ENCODE measurements around the gene POLD2. TPM values are rescaled to one million over a fixed set of nuclear protein-coding genes. Genes with fewer than 3 reads are reported as not detected.

The POLD2 gene
- total RNA-seq, 1 donor from 2014 or later, result 78.0 TPM

GRCh38 chr7:44158873-44159631 lies 35.7 kb upstream of the POLD2 start:
- intact Hi-C loops (cut with micrococcal nuclease), result no loop called here
- Histone ChIP-seq H3K27me3 (ENCODE audit: low read depth) (no peaks in the 10 kb centered on the region), H3K4me1 (peaks cover 13% of the 10 kb centered on the region), H3K27ac (replicated peaks) (no peak overlapping the region), H3K9me3 (replicated peaks) (no peaks in the 10 kb centered on the region), H3K36me3 (no peaks in the 10 kb centered on the region), H3K4me3 (no peak overlapping the region)
- DNase-seq, result no peak
- TF ChIP-seq CTCF (IDR thresholded peaks at IDR 0.05; ENCODE audit: borderline replicate concordance), result no peak

- intact Hi-C loops (cut with micrococcal nuclease), result no loop called here
- H3K9me3 ChIP-seq (replicated peaks), result no peaks in the 10 kb centered on the region
- DNase-seq, result no peak
- no peak overlapping the region for H3K27ac ChIP-seq (replicated peaks)
- H3K4me1 ChIP-seq, result peaks cover 13% of the 10 kb centered on the region
- no peaks in the 10 kb centered on the region for H3K27me3 ChIP-seq (ENCODE audit: low read depth)
- H3K4me3 ChIP-seq, result no peak overlapping the region
- no peak for TF ChIP-seq CTCF (IDR thresholded peaks at IDR 0.05; ENCODE audit: borderline replicate concordance)
- no peaks in the 10 kb centered on the region for H3K36me3 ChIP-seq
These were observed 34.9 kb upstream of the POLD2 start for GRCh38 chr7:44158096-44158872.

- intact Hi-C loops (cut with micrococcal nuclease), result no loop called here
- no peaks in the 10 kb centered on the region for H3K27me3 ChIP-seq (ENCODE audit: low read depth)
- no peak overlapping the region for H3K27ac ChIP-seq (replicated peaks)
- DNase-seq, result no peak
- TF ChIP-seq CTCF (IDR thresholded peaks at IDR 0.05; ENCODE audit: borderline replicate concordance), result no peak
- no peaks in the 10 kb centered on the region for H3K36me3 ChIP-seq
- H3K9me3 ChIP-seq (replicated peaks), result no peaks in the 10 kb centered on the region
- no peak overlapping the region for H3K4me3 ChIP-seq
- peaks cover 13% of the 10 kb centered on the region for H3K4me1 ChIP-seq
These were observed 34.0 kb upstream of the POLD2 start for GRCh38 chr7:44157116-44158080.

GRCh38 chr7:44156453-44157010 lies 33.2 kb upstream of the POLD2 start:
- no peaks in the 10 kb centered on the region for H3K27me3 ChIP-seq (ENCODE audit: low read depth)
- no peak for TF ChIP-seq CTCF (IDR thresholded peaks at IDR 0.05; ENCODE audit: borderline replicate concordance)
- no peak for DNase-seq
- H3K36me3 ChIP-seq, result no peaks in the 10 kb centered on the region
- no peak overlapping the region for H3K4me3 ChIP-seq
- H3K27ac ChIP-seq (replicated peaks), result no peak overlapping the region
- intact Hi-C loops (cut with micrococcal nuclease), result no loop called here
- H3K4me1 ChIP-seq, result peaks cover 13% of the 10 kb centered on the region
- no peaks in the 10 kb centered on the region for H3K9me3 ChIP-seq (replicated peaks)

All from left ventricle myocardium inferior (tissue), 1 donor.